ENCODE measurements around the gene AFAP1L2. TPM values are rescaled to one million over a fixed set of nuclear protein-coding genes. Genes with fewer than 3 reads are reported as not detected.

AFAP1L2 gene
- total and polyA plus RNA-seq, 9 of the 15 experiments (the other 6 are each of a cell fraction or from before 2014, with no cell fraction given), result 0.07 TPM; not detected in 8

DNA sequence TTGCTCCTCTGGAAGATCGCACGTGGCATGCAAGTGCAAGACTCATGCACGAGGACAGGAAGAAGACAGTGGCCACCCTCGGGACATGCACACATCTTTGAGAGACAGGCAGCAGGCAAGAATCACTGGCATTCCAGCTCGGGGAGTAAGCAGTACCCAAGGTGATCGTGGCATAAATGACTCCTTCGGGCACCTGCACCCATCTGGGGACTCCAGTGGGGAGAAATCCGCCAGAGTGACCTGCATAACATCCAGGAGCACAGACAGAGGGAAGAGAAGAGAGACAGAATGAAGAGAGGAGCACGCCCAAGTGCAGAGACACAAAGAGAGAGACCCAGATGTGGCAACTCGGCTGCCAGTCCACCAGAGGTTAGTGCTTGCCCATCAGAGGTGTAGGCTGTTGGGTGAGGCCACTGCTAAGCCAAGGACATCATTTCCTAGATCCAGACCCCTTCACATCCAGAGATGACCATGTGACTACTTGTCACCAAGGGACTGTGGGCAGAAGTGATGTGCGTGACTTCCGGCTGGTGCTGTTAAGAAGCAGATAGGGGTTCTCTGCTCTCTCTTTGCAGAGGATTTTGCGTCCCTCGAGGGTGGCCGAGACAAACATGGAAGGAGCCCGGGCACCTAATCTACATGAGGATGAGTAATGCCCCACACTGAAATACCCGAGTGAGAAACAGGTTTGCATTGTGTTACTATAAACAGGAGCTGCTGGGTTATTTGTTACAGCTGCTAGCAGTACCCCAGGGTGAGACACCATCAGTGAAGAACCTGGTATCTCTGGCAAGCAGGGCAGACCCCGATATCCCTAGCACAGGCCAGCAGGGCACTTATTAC lies 84.7 kb downstream of the AFAP1L2 start:
- H3K4me2 ChIP-seq (ENCODE audit: insufficient read depth, low read length), result no peak overlapping the region
- no peaks in the 10 kb centered on the region; a peak in 1 of 5 replicates for H3K4me1 ChIP-seq (replicated peaks in 1 of 2; ENCODE audit: control insufficient read depth in 2 of 2, insufficient read depth in 2 of 2, low read length in 2 of 2)
- no peak overlapping the region for H2AFZ ChIP-seq (ENCODE audit: low read depth, low read length)
- TF ChIP-seq MYC (IDR thresholded peaks at IDR 0.05; ENCODE audit: low read depth, low read length) (no peak), MYC (CRISPR knock-in tag; IDR thresholded peaks at IDR 0.05; ENCODE audit: borderline replicate concordance, low read depth) (no peak), RBFOX2 (IDR thresholded peaks at IDR 0.05; ENCODE audit: low read depth, low read length) (no peak), ARID3A (IDR thresholded peaks at IDR 0.05; ENCODE audit: borderline replicate concordance, low read depth, low read length) (no peak), ZNF696 (CRISPR knock-in tag; conservative IDR thresholded peaks at IDR 0.05) (no peak), KAT7 (CRISPR knock-in tag; IDR thresholded peaks at IDR 0.05; ENCODE audit: borderline replicate concordance) (no peak), E2F3 (CRISPR knock-in tag; IDR thresholded peaks at IDR 0.05) (no peak)
- no peaks in the 10 kb centered on the region for H3K79me2 ChIP-seq (ENCODE audit: control insufficient read depth, insufficient read depth, low read length)
- H3K9ac ChIP-seq (ENCODE audit: insufficient read depth in 1 of 2, low read depth in 2 of 2, low read length in 2 of 2), result no peak overlapping the region
- no peak for ATAC-seq
- no peaks in the 10 kb centered on the region for H4K20me1 ChIP-seq (replicated peaks; ENCODE audit: control insufficient read depth, insufficient read depth, low read length)
- H3K36me3 ChIP-seq (ENCODE audit: control insufficient read depth, insufficient read depth, low read length), result no peaks in the 10 kb centered on the region
- in situ Hi-C loops (cut with MboI), result no loop called here
- no peak for DNase-seq (ENCODE audit: extremely low read depth in 1 of 4, low spot score in 3 of 4)
- no TSS peak for BruUV-seq (replicated peaks)
- no peaks in the 10 kb centered on the region for H3K9me3 ChIP-seq (replicated peaks; ENCODE audit: control insufficient read depth, insufficient read depth, low read depth, low read length)
- CTCF ChIA-PET (ENCODE audit: low intra/inter-chr PET ratio), result no interaction called here
- intact Hi-C loops (cut with micrococcal nuclease), result no loop called here
- H3K4me3 ChIP-seq, result no peak overlapping the region
- peaks cover 0 to 21% of the 10 kb centered on the region in 2 experiments; a peak in 2 of 5 replicates for H3K27me3 ChIP-seq (ENCODE audit: control insufficient read depth in 2 of 2, insufficient read depth in 2 of 2, low read length in 2 of 2)
- no peaks in the 10 kb centered on the region for H3K9me1 ChIP-seq (ENCODE audit: control insufficient read depth, insufficient read depth, low read length)
- FAIRE-seq, result no peak
- POLR2A ChIA-PET, result no interaction called here
- no peak overlapping the region for H3K27ac ChIP-seq (ENCODE audit: extremely low read depth, low read depth, low read length)
- WGBS (ENCODE audit: insufficient coverage, low coverage, missing lambda C conversion rate), result 0% methylated on average over 17 of the region's 18 CpGs

All from K562 (cell line).